Ammon's horn (tissue), 1 donor: Measurements from ENCODE around the gene NMNAT3.

Experiments
- DNase-seq: peaks from one replicate; pipeline ENCODE4 v3.0.0-alpha.2; 2016; ENCODE audit warnings: low spot score

NMNAT3 gene

GRCh38 chr3:139521144-139521543, 156.6 kb downstream of the NMNAT3 start:
- DNase-seq: no peak

GRCh38 chr3:139519998-139520737, 157.6 kb downstream of the NMNAT3 start:
- DNase-seq: peak; percentile 55

- DNase-seq: no peak
Observed at GRCh38 chr3:139518926-139519842, 158.6 kb downstream of the NMNAT3 start.

- DNase-seq: no peak
Observed at GRCh38 chr3:139518306-139518705, 159.5 kb downstream of the NMNAT3 start.

GRCh38 chr3:139517321-139518065, 160.3 kb downstream of the NMNAT3 start:
- DNase-seq: no peak

GRCh38 chr3:139514741-139515140, 163.0 kb downstream of the NMNAT3 start:
- DNase-seq: no peak
